Suppressor macrophage treated with lipopolysaccharide for 1 hour (primary cell): ENCODE results near the gene CDC42SE2.
"Not testable (repeated sequence)": the region's sequence is repeated elsewhere in the genome, so short reads cannot be mapped to it uniquely, and the experiment has no call there.

Source experiments
- DNase-seq, 3 donors: peaks; one replicate each; pipeline ENCODE4 v3.0.0-alpha.2; 2020 to 2022

The CDC42SE2 gene

DNA sequence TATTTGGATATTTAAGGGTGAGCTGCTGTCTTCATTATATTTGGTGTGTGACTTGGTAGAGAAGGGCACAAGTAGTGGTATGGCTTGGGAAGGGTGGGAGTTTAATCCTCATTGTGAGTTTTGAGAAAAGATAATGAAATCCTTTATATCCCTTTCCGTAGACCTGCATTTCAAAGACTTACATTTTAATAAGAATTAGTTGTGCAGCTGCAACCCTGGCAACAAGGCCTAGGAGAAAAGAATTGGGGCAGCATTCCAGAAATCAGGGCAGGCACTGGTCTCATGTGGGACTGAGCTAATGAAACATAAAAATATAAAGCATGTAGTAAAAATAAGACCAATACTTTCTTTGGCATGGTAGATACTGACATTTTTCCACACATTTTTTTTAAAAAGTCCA lies 60.5 kb downstream of the CDC42SE2 start:
- DNase-seq = no peak

DNA sequence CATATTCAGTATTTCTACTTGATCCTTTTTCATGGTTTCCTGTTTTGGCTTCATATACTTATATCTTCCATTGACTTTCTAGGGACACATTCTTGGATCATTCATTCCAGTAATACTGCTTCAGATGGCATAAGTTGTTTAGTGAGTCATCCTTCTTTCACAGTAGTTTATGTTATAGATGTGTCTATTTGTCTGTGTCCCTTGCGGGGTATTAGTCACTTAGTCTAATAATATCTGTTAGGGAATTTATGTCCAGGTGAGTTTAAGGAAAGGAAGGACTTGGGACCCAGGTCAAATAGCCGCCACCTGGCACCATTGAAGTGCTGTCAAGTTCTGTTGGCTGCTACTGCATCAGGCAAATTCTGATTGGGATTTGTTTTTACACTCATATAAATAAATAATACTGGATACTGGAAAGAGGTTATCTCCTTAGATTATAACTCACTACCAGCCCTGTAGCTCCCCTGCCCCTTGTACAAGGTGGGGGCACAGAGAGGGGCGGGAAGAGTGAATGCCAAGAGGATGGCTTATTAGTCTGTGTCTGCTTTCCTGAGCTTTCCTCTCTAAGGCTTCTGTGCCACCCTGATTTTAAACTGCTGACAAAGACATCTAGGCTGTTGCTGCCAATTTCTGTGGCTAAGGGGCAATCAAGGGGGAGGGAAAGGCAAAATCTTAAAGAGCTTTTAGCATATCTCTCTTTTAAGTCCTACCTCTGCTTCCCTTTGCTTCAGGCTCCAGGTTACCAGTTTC lies 64.9 kb downstream of the CDC42SE2 start:
- DNase-seq = peak; percentile 8 to 68 (median 48)

GRCh38 chr5:131329286-131329560 lies 65.4 kb downstream of the CDC42SE2 start:
- DNase-seq = peak; percentile 22 to 50 (median 37)

DNA sequence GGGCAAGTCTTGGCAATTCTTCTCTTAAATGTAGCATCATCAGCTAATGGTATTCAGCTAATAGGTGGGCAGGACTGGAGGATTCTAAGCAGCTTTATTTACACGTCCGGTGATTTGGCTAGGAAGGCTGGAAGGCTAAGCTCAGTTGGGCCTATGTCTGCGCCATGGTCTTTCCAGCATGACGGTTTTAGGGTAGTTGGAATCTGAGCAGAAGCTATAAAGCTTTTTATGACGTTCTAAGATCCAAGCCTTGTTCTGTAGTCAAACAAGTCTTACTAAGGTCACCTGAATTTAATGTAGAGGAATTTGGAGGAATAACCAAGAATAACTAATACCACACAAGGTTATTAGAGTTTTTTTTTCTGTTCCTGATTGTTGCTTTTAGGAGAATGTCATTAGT lies 66.2 kb downstream of the CDC42SE2 start:
- no peak for DNase-seq

GRCh38 chr5:131335756-131336155 lies 71.9 kb downstream of the CDC42SE2 start:
- DNase-seq = not testable (repeated sequence)

GRCh38 chr5:131336801-131337200 lies 72.9 kb downstream of the CDC42SE2 start:
- not testable (repeated sequence) for DNase-seq

GRCh38 chr5:131337240-131338050 lies 73.6 kb downstream of the CDC42SE2 start:
- DNase-seq = not testable (repeated sequence)

DNA sequence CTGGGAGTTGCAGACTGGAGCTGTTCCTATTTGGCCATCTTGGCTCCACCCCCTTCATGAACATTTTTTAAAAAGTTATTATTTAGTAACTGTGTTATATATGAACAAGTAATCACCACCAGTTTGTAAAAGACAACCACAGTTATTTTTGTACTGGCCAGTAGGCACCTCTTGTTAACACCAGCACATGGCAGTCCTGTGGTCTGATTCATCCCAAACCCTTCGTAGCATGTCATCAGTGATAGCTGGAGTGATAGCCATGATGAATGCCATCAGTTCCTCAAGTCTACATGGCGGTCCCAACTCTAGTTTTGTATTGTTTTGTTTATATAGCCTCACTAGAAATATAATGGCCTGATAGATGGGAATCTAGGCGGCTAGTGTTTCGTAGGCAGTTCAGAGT lies 74.2 kb downstream of the CDC42SE2 start:
- DNase-seq = no peak

DNA sequence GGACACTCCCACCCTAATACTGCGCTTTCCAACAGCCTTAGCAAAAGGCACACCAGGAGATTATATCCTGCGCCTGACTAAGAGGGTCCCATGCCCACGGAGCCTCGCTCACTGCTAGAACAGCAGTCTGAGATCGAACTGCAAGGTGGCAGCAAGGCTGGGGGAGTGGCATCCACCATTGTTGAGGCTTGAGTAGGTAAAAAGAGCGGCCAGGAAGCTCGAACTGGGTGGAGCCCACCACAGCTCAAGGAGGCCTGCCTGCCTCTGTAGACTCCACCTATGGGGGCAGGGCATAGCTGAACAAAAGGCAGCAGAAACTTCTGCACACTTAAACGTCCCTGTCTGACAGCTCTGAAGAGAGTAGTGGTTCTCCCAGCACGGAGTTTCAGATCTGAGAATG lies 80.4 kb downstream of the CDC42SE2 start:
- not testable (repeated sequence) for DNase-seq

DNA sequence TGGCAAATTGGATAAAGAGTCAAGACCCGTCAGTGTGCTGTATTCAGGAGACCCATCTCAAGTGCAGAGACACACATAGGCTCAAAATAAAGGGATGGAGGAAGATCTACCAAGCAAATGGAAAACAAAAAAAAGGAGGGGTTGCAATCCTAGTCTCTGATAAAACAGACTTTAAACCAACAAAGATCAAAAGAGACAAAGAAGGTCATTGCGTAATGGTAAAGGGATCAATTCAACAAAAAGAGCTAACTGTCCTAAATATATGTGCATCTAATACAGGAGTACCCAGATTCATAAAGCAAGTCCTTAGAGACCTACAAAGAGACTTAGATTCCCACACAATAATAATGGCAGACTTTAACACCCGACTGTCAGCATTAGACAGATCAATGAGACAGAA lies 82.4 kb downstream of the CDC42SE2 start:
- DNase-seq = not testable (repeated sequence)

GRCh38 chr5:131353991-131354390 lies 90.1 kb downstream of the CDC42SE2 start:
- DNase-seq = no peak

DNA sequence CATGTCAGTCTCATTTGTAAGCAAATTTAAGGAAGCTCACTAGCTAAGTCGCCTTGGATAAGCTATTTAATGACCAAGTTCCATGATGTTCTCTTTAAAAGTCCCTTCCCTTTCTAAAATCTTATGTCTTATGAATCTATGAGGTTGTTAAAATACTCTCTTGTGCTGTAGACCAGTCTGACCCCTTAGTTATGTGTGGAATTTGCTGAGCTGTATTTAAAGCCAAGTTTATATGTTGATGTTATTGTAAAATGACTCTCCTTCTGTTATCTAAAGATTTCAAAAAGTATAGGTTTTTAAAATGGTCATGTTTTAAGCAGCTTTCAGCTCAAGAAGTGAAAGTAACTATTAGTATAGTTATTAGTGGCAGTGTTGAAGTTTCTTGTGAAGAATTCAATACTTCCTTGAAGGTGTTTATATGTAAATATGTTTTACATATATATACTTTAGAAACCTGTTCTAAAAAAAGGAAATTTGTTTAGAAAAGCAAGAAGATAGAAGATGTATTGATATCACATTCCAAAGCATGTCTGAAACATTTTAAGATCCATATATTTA lies 92.2 kb downstream of the CDC42SE2 start:
- peak in 1 of 3 donors; percentile 22 for DNase-seq

GRCh38 chr5:131356619-131357018 lies 92.8 kb downstream of the CDC42SE2 start:
- no peak for DNase-seq

- DNase-seq = peak; percentile 45 to 88 (median 72)
Observed at GRCh38 chr5:131357739-131358561, 94.1 kb downstream of the CDC42SE2 start.

DNA sequence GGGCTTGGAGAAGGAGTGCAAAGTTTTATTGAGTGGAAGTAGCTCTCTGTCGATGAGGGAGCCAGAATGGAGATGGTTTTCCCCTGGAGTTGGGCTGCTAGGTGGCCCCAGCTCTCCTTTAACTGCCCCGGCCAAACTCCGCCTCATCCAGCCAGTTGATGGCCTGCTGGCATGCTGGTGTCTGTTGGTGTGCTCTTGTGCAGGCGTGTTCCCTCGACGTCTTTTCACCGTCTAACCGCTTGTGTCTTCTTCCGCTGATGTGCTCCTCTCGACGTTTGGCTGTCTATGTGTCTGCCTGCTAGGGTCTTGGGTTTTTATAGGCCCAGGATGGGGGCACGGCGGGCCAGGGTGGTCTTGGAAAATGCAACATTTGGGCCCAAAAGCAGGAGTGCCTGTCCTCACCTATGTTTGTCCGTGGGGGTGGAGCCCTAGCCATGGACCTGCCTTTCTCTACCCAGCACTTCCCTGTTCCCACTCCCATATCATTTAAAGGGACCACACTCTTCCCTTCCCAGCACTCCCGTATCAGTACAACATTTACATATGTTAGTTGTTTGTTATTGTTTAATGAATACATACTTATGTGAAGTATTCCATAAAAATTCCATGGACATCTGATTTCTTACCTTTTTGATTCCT lies 97.9 kb downstream of the CDC42SE2 start:
- DNase-seq = no peak

DNA sequence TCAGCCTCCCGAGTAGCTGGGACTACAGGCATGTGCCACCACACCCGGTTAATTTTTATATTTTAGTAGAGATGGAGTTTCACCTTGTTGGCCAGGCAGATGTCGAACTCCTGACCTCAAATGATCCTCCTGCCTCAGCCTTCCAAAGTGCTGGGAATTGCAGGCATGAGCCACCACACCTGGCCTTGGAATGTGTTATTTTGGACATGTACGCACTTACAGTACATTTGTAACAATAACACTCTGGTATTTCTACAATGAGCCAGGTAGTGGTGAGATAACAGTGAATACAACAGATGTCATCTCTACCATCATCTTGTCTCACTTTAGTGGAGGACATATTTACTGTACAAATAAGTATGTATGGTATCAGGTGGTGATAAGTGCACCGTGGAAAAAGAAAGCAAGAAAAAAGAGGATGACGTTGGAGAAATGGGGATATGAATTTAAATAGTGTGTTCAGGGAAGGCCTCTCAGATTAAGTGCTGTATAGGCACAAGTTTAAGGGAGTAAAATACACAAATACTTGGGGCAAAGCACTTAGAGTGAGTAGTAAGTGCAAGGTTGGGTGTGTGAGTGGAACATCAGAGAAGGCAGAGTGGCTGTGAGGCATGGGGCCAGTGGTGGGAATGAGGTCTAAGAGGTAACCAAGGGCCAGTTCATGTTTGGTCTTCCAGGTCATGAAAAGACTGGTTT lies 100.1 kb downstream of the CDC42SE2 start:
- no peak for DNase-seq

DNA sequence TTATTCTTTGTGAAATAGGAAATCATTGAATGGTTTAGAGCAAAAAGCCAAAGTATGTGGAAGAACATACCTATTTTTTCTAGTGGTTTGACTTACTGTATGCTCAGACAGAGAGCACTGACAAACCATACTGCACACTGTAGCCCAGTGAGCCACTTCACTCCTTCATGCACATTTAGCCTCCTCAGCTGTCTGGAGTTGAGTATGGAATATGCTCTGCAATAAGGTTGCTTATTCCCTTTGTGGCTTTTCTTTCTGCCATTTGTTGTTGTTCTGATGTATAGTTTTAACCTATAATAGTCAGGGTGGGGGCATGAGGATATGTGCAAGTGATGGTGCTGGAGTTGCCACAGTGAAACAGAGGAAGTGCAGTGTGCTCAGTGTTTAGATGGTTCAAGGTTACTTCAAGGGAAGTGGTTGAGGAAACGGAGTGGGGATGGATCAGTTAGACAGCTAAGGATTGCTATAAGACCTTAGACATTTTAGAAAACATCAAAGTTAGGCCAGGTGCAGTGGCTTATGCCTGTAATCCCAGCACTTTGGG lies 100.7 kb downstream of the CDC42SE2 start:
- DNase-seq = no peak

DNA sequence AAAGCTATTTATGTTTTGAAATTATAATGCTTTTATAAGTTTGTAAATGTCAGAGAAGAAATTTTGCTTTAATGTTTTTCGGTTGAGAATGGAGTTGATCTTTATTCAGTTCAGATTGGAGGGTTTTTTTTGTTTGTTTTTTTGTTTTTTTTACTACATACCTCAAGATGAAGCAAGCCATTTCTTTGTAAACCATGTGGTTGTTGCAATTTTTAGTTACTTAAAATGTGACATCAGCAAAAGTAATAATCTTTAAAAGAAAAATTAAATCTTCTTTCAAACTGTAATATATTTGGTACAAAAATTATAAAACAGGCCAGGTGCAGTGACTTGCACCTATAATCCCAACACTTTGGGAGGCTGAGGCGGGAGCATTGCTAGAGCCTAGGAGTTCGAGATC lies 102.6 kb downstream of the CDC42SE2 start:
- DNase-seq = no peak

- no peak for DNase-seq
Observed at GRCh38 chr5:131367219-131367860, 103.5 kb downstream of the CDC42SE2 start.

- no peak for DNase-seq
Observed at GRCh38 chr5:131368866-131369265, 105.0 kb downstream of the CDC42SE2 start.

GRCh38 chr5:131369558-131369957 lies 105.7 kb downstream of the CDC42SE2 start:
- no peak for DNase-seq
